ENCODE measurements around the gene RAB11FIP4. TPM values are rescaled to one million over a fixed set of nuclear protein-coding genes. Genes with fewer than 3 reads are reported as not detected.
A peak's percentile ranks its signal among the peaks of the same experiment; 100 is the strongest.
"Not testable (repeated sequence)": the region's sequence is repeated elsewhere in the genome, so short reads cannot be mapped to it uniquely, and the experiment has no call there.

RAB11FIP4 gene
- total RNA-seq, 1 experiment from 2014 or later: under 0.01 TPM

DNA sequence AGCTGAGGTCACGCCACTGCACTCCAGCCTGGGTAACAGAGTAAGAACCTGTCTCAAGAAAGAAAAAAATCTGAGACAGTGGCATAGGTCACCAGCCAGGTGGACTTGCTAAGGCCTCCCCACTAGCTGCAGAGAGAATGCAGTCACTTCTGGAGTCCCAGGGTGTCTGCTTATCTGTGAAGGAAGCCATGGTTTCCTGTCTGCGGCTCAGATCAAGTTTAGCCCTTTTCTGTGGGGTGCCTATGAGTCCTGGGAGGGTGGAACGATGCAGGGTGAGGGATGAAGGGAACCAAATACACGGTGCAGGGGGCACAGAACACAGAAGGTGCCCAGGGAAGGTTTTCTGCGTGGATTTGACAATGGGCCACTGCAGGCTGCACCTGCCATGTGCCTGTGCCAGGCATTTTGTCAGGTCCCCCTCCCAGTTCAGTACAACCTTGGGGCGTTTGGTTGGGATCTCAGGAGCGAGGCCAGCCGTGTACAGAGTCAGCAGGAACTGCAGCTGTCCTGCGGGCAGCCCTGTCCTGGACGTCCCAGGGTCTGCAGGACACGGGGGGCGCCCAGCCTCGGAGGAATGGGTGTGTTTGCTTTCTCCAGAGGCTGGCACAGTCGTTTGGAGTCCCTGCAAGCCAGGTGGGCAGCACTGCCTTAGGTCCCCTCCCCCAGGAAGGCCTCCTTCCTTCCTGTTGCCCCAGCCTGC is 41.8 kb downstream of the RAB11FIP4 start:
- DNase-seq (ENCODE audit: low read depth): no peak

- DNase-seq (ENCODE audit: low read depth): no peak
These were observed 42.6 kb downstream of the RAB11FIP4 start for GRCh38 chr17:31433811-31434726.

GRCh38 chr17:31434727-31435050 is 43.2 kb downstream of the RAB11FIP4 start:
- DNase-seq (ENCODE audit: low read depth): no peak

DNA sequence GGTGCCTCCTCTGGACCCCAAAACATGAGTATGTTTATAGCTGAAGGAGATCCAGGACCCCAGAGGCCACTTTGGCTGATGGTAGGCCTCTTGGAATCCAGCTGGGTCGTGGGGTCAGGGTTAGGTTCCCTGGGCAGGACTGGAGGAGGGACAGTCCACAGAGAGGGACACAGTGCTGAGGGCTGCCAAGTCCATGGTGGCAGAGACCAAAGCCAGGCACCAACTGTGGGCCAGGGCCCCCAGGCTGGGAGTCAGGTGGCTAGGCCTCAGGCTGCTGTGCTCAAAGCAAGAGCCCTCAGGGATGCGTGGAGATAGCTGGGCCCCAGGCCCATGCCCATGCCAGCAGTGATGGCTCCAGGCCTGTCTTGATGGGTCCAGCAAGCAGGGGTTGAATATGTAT is 44.1 kb downstream of the RAB11FIP4 start:
- DNase-seq (ENCODE audit: low read depth): no peak

GRCh38 chr17:31437720-31438400 is 46.4 kb downstream of the RAB11FIP4 start:
- DNase-seq (ENCODE audit: low read depth): no peak

DNA sequence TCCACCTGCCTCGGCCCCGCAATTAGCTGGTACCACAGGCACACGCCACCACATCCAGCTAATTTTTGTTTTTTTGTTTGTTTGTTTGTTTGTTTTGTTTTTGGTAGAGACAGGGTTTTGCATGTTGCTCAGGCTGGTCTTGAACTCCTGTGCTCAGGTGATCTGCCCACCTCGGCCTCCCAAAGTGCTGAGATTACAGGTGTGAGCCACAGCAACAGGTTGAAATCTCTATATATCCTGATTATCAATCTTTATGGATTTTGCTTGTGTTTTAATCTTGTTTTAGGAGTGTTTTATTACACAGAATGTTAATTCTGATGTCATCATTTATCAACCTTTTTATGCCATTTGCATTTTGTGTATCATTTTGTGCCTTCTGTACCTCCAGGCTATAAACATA is 48.2 kb downstream of the RAB11FIP4 start:
- no peak for DNase-seq (ENCODE audit: low read depth)

DNA sequence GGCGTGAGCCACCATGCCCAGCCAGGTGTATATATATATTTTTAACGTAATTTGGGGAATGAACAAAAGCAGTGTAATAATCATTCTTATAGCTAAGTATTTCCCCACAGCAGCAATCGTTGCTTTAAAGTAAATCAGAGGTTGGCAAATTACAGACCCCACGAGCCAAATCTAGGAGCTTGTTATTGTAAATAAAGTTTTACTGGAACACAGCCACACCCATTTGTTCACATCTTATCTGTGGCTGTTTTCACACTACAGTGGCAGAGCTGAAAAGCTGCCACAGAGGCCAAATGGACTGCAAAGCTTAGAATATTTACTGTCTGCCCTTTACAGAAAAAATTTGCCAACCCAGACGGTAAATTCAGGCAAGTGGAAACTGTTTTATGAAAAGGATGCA is 50.8 kb downstream of the RAB11FIP4 start:
- DNase-seq (ENCODE audit: low read depth): no peak

DNA sequence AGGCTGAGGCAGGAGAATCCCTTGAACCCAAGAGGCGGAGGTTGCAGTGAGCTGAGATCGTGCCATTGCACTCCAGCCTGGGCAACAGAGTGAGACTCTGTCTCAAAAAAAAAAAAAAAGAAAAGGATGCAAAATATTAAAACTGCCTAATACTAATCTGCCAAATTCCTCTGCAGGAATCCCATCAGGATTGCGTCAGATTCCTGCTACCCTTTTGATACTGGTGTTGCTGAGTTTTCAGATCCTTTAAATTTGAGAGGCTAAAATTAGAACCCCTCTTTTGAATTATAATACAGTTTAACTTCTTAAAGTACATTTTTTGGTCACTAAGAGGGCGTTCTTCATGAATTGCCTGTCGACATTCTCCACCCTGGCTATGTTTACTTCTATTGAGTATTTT is 51.4 kb downstream of the RAB11FIP4 start:
- DNase-seq (ENCODE audit: low read depth): not testable (repeated sequence)

DNA sequence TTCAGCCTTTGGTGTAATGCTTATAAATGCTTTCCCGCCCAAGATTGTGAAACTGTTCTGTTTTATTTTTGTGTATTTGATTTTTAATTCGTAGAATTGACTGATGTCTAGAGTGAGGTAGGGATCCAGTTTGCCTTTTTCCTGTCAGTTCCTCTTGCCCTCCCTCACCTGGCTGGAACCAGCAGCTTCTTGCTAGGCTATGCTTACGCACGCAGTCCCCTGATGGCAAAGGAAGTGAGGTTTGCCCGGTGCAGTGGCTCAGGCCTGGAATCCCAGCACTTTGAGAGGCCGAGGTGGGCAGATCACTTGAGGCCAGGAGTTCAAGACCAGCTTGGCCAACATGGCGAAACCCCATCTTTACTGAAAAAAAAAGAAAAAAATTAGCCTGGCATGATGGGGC is 51.9 kb downstream of the RAB11FIP4 start:
- DNase-seq (ENCODE audit: low read depth): no peak

- DNase-seq (ENCODE audit: low read depth): no peak
These were observed 52.6 kb downstream of the RAB11FIP4 start for GRCh38 chr17:31444026-31444425.

- DNase-seq (ENCODE audit: low read depth): peak; percentile 8
These were observed 54.9 kb downstream of the RAB11FIP4 start for GRCh38 chr17:31446195-31446967.

DNA sequence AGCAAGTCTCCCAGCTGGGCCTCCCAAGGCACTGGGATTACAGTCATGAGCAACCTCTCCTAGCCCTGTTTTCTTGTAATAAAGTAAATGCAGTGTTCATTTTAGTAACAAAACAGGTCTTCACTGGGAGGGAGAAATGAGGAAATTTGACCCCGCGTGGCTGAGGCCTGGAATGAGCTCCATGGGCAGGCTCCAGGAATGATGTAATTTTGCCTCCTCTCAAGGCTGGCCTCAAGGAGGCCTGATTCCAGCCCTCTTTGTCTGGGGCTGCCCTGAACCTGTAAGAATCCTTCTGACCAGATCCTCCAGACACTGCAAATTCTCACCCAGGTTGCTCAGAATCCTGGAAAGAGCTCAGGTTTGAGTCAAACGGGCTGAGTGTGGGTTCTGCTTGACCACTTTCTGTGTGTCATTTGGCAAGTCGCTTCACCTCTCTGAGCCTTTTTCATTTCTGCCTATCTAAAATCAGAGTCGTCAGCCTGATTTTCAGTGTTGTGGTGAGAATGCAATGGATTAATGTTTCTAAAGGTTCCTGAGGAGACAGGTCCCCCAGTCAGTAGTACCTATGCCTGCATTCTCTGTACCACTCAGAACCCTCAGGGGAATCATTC is 57.1 kb downstream of the RAB11FIP4 start:
- DNase-seq (ENCODE audit: low read depth): no peak

DNA sequence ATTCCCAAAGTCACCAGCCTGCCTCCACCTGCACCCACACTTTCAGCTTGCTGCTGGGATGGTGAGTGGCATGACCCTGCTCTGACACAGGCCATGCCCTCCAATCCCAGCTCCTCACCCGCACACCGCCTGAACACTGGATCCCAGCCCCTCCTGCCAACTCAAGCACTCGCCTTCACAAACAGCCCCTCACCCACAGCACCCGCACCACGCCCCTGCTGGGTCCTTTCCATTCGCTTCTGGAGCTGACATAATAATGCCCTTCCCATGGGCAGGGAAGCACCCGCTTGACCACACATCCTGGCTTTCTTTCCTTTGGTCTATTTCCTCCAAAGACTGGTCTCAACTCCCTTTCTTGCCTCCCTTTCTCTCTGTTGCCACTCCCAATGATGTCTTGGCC is 57.6 kb downstream of the RAB11FIP4 start:
- no peak for DNase-seq (ENCODE audit: low read depth)

- DNase-seq (ENCODE audit: low read depth): no peak
These were observed 58.3 kb downstream of the RAB11FIP4 start for GRCh38 chr17:31449746-31450145.

DNA sequence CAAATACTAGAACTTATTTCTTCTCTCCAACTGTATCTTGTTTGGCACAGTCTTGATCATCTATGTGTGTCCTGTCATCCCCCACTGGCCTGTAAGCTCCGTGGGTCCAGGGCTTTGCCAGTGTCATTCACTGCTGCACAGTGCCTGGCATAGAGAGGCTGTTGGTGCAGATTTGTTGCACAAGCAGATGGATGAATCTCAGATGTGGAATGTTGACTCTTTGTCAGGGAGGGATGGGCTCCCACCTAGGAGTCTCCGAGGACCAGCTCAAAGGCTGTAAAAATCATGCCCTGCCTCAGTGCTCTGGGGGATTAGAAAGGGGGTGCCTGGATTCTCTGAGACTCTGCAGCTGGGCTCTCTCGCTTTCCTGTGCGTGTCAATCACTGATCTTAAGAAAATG is 60.6 kb downstream of the RAB11FIP4 start:
- no peak for DNase-seq (ENCODE audit: low read depth)

DNA sequence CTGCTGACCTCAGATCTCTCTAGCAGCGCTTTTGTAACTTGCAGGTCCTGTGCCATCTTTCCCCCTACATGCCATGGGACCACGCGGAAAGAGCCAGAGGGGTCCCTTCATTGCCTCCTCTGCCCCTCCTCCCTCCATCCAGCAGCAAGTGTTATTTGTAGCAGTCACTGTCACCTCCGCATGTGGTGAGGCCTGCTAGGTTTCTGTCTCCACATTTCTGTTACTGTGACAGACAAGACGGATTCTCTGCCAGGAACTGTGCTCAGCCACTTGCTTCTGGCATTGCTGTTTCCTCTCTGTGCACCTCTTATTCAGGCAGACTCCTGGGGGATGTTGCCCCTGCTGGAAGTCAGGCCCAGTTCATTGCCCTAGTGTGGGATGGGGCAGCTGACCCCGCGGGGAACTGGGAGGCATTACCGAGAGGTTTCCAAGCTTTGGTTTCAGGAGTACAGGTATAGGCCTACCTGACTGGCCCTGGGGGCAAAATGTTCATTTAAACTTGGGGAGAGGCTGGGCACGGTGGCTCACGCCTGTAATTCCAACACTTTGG is 61.2 kb downstream of the RAB11FIP4 start:
- DNase-seq (ENCODE audit: low read depth): no peak

GRCh38 chr17:31453896-31454295 is 62.4 kb downstream of the RAB11FIP4 start:
- DNase-seq (ENCODE audit: low read depth): no peak

DNA sequence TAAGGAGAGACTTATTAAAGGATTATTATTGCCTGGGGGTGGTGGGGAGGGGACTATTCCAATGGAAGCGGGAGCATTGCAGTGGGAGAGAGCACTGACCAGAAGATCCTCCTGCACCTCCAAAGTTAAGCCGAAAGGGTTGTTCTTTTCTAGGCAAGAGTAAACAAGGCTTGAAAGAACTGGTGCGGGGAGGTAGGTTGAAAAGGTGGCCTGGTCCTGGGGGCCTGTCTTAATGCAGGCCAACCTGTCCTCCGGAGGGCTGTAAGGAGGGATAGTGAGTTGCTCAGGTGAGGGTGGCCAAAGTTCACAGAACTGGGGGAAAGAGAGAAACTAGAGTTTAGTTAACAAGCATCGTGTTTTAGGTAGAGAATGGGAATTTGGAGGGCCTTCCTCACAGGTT is 65.3 kb downstream of the RAB11FIP4 start:
- DNase-seq (ENCODE audit: low read depth): no peak

DNA sequence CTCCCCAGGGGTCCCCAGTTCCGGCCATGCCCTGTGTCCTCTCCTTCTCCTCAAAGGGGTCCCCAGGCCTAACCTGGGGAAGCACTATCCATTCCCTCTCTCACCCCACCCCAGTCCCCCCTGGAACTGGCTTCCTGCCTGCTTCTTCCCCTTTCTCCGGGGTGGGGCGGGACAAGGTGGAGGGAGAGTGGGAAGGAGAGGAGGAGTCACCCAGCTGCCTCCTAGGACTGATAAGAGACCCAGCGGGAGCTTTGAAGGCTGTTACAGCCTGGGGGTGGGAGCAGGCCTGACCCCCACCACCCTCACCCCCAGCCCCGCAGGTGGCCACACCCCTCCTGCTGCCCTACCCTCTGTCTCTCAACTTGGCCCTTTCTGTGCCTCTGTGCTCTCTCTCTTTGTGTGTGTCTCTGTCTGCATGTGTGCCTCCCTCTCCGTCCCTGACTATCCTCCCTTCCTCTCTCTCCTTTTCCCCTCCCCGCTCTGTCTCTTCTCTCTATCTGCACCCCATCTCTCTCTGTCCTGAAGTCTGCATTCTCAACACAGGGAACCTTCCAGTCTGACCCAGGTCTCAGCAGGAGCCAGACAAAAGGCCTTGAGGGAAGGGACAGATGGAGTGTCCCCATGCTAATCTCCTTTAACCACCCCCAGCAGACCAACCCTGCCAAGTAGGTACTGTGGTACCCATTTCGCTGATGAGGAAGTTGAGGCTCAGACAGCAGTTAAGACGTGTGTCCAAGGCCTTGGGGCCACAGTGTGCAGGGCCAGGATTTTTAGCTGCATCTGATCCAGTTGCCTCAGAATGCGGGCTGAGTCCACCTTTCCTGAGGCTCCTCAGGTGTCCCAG is 66.1 kb downstream of the RAB11FIP4 start:
- DNase-seq (ENCODE audit: low read depth): no peak

GRCh38 chr17:31458829-31459228 is 67.4 kb downstream of the RAB11FIP4 start:
- DNase-seq (ENCODE audit: low read depth): no peak
